ENCODE data around the gene LIFR.
"Not testable (repeated sequence)": the region's sequence is repeated elsewhere in the genome, so short reads cannot be mapped to it uniquely, and the experiment has no call there.

Gene LIFR

DNA sequence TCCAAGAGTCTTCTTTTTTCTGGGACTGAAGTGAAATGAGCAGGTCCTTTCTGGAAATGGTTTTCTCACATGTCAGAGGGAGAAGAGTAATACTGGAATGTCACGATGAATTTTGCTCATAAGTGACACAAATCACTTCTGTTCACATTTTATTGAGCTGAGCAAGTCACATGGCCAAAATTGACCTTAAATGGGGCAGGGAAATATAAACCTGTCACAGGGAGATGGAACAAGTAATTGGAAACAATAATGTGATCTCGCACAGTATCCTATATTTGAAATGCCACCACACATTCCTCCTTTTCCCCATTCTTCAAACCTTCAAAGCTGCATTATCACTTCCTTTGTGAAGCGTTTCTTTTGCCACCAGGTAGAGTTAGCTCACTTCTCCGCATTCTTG, 25.2 kb upstream of the LIFR start:
- no peak for DNase-seq (ENCODE audit: low read depth)

DNA sequence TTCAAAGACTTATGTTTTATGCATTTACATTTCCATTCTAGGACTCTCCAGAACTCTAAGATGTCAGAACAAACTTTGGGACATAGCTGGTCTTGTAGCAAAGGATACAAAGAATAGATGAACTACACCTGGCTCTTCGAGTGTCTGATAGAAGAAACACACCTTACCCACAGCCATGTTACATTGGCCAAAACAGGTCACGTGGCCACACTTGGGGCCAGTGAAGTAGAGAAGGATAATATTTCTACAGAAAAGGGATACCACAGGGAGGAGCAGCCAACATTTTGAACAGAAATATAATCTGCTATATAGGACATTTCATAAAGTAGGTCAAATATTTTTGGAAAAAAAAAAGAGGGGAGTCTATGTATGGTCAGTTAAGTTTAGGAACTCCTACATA, 22.7 kb upstream of the LIFR start:
- DNase-seq (ENCODE audit: low read depth), result no peak

DNA sequence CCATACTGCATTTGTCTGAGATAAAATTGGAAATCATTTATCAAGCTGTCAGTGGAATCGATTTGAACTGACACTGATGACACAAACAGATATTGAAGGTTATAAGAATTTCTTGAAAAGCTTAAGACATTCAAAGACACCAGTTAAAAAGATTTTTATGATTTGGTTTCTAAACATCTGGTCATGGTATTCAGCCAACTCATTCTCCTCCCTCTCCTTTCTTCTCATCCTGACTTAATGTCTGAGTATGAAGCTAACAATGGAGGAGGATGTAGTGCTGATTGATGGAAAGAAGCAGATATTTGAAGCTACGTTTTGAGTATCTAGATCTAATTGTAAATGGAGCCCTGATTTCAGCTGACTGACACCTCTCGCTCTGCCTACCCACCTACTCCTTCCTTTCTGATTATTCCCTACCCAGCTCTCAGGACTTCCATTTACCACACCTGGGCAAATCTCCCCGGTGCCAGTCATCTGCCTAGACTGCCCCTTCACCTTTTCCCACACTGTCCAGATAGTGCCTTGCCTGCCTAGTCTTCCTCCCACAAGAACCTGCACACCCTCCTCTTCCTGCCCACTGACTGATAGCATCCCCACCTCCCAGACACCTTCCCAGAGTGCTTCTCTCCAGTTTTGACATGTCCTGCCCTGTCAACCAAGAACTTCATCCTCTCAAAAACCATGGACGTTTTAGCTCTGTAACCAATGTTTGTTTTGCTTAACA, 20.7 kb upstream of the LIFR start:
- no peak for DNase-seq (ENCODE audit: low read depth)

DNA sequence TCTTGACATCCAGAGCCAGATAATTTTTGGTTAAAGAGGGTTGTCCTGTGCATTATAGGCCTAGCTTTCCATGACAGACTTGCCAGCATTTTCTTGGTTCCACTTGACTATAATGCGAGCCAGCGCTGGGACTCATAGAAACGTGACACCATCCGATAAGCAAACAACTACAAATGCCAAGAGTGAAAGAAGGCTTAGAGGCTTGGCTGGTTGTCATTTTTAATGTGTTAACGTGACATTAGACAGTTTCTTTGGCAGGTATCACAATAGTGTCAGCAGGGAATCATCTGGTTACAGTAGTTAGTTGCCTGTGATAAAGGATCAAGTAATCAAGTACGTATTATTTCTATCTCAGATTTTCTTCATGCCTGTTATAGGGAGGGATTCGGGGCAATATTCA, 20.0 kb upstream of the LIFR start:
- no peak for DNase-seq (ENCODE audit: low read depth)

DNA sequence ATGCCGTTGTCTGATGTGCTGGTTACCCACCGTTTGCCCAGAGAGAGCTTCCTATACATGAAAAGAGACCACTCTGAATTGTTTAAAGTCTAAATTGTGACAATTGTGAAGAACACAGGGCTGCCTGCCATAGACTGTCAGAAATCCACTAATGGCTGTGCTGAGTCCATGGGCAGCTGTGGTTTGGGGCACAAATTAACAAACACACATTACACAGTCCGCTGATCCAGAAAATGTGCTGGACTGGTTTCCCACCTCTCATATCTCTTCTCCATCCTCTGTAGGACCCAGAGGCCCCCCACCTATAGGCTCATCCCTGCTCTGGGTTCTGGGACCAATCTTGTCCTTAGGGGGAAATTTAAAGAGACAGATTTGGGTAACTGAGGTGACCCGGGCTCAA, 19.0 kb upstream of the LIFR start:
- DNase-seq (ENCODE audit: low read depth), result no peak

DNA sequence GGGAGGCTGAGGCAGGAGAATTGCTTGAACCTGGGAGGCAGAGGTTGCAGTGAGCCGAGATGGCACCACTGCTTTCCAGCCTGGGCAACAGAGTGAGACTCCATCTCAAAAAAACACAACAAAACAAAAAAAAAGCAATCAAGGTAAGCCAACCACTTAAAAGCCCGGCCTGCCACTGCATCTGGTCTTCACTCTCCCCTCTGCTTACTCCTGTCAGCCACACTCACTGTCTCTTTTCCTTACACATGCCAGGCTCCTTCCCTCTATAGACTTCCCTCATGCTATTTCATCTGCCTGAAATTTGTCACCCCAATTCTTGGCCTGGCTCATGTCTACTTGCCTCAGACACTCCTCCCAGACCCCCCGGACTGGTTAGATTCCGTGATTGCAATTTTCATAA, 17.6 kb upstream of the LIFR start:
- DNase-seq (ENCODE audit: low read depth), result no peak

DNA sequence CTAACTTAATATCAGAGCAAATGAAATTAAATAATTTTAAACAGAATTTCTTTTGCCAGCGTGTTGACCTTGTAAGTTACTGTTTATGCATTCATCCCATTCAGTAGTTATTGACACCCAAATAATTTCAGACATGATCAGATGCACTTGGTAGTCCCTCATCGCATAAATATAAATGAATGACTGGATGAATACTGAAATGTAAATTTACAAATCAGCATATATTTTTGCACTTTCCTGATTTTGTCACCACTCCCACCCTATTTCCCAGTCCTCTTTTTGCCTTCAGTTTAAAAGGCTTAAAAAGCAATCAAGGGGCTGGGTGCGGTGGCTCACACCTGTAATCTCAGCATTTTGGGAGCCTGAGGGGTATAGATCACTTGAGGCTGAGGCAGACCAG, 17.1 kb upstream of the LIFR start:
- DNase-seq (ENCODE audit: low read depth), result no peak

DNA sequence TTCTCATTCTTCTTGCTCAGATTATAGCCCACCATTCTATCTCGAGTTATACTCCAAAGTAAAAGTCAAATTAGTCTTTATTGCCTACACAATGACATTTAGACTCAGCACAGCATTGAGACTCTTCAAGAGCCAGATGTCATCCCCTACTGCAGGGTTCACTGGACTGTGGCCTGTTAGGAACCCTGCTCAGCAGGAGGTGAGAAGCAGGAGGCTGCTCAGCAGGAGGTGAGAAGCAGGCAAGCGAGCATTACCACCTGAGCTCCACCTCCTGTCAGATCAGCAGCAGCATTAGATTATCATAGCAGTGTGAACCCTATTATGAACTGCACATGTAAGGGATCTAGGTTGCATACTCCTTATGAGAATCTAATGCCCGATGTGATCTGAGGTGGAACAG, 12.7 kb upstream of the LIFR start:
- no peak for DNase-seq (ENCODE audit: low read depth)

DNA sequence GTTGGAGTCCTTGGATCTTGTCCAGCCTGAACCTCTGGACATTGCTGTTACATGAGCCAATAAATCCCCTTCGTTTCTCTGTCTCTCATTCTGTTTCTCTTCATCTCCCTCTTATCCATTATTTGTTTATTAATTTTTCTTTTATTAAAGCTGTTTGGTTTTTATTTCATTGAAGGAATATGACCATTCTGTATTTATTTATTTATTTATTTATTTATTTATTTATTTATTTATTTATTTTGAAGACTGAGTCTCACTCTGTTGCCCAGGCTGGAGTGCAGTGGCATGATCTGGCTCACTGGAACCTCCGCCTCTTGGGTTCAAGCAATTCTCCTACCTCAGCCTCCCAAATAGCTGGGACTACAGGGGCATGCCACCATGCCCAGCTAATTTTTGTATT, 10.9 kb upstream of the LIFR start:
- not testable (repeated sequence) for DNase-seq (ENCODE audit: low read depth)

DNA sequence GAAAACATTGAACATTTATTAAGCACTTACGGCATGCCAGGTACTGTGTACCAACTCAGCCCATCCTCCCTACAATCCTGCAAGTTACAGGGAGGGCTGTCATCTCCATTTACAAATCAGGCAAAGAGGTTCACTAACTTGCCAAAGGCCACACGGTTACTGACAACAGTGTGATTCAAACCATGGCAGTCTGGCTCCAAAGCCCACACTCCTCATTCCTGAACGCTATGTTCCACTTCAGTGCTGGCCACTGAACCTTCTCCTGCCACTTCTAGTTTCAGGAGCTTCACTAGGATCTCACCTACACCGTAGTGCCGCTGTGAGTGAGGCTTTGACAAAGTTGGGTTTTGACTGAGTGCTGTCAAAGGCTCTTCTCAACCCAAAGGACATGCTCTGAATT, 7.2 kb upstream of the LIFR start:
- no peak for DNase-seq (ENCODE audit: low read depth)

DNA sequence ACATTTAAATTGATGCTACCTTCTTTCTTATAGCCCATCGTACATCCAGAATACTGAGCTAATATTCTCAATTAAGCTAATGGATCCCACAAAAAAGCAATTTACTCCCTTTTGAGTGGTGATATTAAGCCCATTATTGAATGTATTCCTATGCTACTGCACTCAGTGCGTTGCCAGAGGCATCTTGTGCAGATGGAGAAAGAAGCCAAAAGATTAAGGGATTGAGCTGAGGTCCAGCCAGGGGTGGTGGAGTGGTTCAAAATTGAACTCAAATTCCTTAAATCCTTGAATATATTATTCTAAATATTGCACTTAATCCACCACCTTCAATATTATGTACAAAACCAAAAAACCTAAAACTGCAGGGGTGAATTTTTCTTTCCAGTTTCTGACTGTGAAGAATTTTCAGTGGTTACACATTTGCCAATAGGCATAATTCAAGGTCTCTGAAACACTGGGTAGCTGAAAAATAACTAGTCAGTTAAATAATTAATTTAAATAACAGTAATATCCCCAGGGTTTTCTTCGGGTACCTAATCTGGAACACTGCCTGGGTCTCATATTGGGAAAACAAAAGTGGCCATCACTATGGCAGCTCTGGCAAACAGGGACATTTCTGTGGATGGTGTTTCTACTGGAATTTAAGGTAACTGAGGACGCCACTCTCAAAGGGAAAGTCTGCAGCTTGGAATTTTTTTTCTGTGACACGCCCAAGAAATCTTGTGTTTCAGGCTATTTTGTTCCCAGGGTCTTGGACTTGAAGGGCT, 6.2 kb upstream of the LIFR start:
- DNase-seq (ENCODE audit: low read depth), result no peak

DNA sequence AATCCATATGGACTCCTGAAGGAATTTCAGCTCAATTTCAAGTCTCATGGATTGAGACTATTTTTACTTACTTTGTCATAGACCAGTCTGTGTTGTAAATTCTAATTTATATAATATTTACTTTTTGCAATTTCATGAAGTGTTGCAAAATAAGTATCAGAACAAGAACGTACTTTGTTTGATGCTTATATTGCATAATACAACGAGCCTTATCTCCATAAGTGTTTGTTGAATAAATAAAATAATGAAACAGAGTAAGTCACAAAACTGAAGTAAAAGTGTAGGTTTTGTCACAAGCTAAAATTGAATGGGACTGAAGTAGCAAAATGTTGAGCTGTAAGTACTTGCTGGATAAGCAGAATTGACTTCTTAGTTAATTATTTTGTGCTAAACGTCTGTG, 3.0 kb upstream of the LIFR start:
- DNase-seq (ENCODE audit: low read depth), result no peak

DNA sequence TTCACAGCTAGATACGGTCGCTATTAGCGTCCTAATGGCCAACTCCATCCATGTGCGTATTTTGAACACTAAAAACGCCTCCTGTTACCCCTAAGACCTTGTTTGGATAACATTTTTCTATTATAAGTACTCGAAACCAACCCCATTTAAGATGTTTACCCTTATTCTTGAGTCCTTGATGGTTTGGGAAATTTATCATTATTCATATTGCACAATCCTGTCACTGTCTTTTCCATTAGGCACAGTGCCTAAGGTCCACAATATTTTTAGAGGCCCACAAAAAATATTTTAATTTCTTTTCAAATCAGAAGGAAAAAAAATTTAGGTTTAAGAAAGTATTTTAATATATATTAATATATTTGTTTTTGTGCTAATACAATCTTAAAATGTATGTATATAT, 1.3 kb upstream of the LIFR start:
- DNase-seq (ENCODE audit: low read depth), result no peak

DNA sequence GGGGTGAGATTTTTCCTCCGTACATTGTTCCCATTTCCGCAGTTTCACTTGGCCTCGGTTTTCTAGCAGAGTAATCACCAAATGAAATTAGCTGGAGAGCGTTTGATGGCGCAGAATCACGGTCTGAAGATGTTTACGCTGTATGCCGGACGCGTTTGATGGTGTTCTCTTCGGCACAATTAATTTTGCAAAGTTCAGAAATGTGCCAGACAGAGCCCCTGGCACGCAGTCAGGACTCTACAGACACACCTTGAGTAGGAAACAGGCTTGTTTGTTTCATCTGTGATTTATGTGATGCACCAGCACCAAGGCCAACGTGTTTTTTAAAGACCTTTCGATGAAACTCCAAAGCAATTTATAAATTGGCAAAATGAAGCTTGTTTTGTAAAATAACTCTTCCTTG, 863 bp upstream of the LIFR start:
- no peak for DNase-seq (ENCODE audit: low read depth)

DNA sequence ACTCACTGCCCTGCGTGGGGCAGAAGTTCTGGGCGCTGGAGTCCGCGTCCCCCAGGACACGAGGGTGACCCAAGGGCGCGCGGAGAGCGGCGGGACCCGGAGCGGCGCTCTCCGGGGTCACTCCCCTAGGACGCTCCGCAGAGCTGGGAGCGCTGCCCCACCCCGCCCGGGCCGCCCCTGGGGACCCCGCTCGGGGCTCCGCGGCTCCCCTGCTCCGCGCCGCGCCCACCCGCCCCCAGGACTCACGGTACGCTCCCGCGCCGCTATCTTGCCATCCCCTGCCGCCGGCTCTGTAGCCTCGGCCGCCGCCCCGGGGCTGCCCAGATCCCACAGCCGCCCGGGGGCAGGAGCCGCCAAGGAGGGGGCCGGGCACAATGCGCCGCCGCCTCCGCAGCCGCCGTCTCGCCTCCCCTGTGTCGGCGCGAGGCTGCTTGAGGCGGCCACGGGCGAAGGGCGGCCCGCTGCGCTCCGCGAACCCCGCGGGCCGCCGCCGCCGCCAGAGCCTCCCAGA, 303 bp downstream of the LIFR start:
- DNase-seq (ENCODE audit: low read depth), result no peak

DNA sequence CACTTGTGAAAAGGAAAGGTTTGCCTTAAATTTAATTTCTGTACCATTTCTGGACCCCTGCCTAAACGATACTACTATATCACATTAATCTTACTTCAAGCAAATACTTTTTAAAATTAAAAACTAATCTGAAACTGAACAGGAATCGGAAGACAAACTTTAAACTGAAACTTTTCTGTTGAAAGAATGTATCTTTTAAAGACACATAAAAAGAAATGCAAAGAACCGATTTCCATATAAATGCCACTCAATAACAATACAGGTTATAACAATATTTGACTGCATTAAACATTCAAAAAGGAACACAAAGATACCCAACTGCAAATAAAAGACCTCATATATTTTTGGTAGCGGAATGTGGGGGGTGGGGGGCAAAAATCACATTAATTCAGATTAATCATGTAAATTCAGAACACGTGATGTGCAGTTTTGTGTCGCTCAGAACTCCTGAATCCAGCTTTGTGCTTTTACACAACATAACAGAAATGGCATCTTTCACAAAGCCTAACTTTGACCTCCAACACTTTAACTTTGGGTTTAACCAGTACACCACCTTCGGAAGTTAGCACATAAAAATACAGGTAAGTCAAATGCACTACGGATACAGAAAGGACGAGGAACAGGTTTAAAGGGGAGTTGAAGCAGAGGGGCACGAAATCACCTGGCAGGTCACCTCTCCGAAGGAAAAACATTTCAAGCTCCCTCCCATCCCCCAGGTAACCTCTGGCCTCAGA, 925 bp downstream of the LIFR start:
- DNase-seq (ENCODE audit: low read depth), result no peak

DNA sequence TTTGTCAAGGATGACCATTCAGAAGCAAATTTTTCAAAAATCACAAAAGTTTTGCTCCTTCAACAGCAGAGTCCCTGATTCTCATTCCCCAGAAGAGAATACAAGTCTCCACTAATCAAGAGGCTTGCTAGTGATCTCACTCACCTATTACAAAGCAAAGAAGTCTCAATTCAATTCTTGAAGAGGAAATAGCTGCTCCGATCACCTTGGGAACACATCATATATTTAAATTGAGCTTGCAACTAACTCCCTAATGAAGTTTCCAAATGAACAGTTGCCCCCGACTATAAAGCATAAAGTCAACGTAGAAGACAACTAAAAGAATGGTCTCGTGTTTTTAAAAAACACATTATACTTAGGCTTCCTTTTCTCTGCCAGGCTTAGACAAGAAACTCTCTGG, 1.6 kb downstream of the LIFR start:
- DNase-seq (ENCODE audit: low read depth), result no peak

DNA sequence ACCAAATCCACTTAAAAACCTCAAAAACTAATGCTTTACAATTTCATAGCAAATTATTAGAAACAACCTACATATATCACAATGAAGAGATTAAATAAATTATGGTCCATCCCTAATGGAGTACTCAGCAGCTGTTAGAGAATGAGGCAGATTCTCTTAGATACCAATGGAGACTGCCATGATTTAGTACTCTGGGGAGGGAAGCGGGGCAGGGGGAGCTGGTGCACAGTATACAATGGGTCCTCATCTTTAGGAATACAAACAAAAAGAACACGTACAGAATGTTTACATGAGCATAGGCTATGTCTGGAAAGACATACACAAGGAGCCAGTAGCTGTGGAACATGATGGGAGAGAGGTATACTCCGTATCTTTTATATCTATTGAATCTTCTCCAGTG, 2.0 kb downstream of the LIFR start:
- DNase-seq (ENCODE audit: low read depth), result no peak

DNA sequence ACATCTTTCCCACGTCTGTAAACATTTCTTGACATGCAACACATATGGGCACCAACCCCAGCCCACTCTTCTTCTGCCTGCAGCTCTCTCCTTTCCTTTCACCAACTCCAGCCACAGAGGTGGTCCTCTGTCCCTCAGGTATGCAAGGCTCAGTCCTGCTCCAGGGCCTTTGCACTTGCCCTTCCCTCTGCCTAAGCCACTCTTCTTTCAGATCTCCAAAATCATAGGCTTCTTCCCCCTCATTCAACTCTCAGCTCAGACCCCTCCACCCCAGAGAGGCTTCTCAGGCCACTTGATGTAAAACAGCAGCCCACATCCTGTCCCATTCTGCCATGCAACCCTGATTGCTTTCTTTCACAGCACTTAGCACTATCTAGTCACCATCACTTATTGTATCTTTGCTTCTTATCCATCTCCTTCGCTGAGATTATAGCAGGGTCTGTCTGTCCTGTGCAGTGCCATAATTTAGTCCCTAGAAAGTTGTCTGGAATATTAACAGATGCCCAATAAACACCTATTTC, 3.4 kb downstream of the LIFR start:
- DNase-seq (ENCODE audit: low read depth), result no peak

DNA sequence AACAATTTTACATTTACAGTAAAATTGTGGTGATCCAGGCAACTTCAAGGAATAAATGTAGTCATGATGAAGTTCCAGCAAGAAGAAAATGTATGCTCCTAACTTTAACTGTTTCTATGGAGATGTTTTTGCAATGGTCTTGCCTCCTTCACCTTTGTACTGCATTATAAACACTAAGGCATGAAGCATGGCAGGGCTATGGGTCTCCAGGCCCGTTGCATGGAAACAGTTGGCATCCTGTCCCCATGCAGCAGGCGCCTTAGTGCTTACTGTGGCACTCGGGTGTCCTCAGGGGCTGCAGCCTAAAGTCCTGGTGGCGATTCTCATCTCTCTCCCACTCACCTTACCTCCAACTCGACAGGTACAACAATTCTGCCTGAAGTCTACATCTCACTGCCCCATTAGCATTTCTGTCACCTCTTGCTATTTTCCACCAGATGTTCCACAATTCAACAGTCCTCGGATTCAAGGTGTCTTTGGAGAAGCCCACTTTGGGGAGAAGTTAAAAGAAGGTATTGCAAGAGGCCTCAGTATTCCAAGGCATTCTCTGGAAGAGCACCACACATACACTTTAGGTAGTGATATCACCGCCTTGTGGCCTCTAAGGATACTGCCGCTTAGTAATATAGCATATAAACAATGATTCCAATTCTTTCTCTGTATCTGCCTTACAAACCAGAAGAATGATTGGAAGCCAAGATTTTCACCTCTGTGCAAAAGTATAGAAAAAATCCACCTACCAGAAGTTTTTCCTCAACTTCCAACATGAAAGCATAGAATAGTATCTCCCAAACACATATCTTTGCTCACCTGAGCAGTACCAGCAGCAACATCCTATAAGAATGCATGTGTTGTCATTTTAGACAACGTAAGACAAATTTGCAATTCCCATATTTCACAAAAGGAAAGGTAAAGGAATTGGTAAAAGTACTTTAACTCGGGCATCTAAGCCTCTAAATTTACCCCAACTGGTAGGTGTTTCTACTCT, 5.1 kb downstream of the LIFR start:
- DNase-seq (ENCODE audit: low read depth), result no peak

DNA sequence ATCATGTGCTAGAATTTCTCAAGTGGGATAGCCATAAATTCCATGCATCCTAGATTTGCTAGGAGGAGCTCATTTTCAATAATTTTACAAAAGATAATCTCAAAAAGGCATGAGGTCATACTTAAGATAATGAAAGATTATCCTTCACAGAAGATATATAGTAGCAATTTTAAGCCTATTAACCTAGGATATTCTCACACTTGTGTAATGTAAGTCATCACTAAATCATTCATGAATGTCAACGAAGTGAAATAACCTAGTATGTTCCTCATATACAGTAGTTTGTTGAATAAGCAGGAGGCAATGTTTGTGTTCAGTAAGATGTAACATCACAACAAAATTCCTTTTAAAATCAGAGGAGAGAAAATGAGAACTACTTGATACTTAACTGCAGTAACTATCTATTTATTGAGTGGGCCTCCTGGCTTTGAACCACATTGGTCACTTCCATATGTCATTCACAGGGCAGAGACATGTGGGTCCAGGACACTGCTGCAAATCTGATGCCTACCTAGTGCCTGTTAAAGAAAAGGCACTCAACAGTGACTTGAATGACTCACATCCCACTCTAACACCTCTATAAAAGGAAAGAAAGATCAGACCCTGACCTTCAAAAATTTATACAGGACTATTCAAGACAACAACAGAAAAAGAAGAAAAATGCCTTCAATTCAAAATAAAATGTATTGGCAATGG, 8.2 kb downstream of the LIFR start:
- no peak for DNase-seq (ENCODE audit: low read depth)

All from stimulated activated CD8-positive, alpha-beta memory T cell treated with anti-CD3 and anti-CD28 coated beads, Interleukin-15, amount 100 ng/mL, for 1 hour (primary cell).